Stimulated activated CD8-positive, alpha-beta memory T cell treated with anti-CD3 and anti-CD28 coated beads, Interleukin-7, amount 100 ng/mL, for 4 hours (primary cell): ENCODE results near the gene ETV6.

ENCODE experiments used
- DNase-seq, 2 donors: peaks; one replicate each; pipeline ENCODE4 v3.0.0-alpha.2; 2020; ENCODE audit warnings: low read depth in 2 of 2

Gene ETV6

DNA sequence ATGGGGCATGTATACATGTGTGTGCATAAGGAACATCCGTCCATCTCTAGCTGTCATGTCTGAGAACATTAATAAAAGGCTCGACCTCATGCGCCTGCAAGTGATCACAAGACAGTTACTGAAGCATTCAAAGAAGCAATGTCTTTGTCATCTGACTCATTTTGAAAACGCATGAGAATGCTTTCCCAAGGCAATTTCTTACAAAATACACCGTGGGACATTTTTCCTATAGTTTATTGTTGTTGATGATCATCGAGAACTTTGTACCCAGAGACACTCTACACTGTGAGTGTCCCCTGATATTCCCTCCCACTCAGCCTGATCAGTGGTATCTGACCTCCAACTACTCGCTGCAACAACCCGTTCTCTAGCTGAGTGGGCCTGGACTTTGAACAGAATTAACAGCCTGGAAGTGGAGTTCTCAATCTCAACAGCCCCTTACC is 68.1 kb downstream of the ETV6 start:
- no peak for DNase-seq

DNA sequence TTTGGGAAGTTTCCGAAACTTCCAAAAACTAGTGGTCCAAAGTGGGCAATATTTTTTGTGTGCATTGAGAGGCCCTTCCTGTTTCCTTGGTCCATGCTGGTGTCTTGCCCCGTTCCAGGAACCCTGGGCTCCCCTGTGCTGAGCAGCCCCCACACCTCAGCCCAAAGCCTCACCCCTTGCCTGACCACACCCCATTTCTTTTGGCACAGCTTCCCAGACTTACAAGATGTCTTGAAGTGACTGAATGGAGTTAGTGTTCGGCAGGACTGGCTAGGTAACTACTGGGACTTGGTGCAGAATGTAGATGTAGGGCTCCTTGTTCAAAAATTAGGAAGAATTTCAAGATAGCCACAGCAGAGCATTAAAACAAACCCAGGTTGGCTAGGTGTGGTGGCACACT is 68.6 kb downstream of the ETV6 start:
- DNase-seq, result no peak

DNA sequence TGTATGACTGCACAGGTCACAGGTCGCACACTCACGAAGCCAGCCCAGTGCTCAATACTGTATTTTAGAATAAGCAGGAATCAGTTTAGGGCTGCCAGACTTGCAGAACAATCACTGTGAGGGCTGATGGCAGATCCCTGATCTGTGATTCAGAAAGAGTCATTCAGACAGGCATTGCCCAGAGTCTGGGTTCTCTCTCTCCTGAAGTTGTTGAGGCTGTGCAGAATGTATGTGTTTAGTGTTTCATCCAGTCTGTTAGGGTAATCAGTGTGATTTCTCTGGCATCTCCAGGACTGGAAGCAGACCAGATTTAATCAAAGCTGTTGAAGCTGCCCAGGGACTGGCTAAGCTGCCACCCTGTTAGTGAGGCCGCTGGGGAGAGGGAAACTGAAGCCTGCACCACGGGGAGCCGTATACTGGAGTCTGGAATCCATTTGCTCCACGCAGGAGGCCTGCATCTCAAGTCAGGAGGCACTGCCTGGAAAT is 69.3 kb downstream of the ETV6 start:
- DNase-seq, result no peak

DNA sequence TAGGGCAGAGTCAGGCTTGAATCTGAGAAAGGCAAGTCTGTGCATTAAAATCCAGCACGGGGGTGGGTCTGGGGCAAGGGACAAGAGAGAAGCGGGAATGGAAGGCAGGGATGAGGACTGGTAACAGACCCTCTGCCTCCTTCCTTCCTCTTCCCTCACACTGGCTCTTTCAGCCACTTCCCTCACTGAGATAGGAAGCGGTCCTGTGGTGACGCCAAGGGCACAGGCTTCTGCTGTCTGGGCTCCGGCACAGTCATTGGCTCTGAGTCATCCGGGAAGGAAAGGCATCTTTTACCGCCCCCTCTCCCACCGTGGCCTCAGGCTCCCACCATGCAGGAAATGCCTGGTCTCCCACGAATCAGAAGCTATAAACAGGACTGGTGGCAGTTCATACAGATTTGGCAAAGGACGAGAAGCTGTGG is 70.2 kb downstream of the ETV6 start:
- DNase-seq, result peak; percentile 17

DNA sequence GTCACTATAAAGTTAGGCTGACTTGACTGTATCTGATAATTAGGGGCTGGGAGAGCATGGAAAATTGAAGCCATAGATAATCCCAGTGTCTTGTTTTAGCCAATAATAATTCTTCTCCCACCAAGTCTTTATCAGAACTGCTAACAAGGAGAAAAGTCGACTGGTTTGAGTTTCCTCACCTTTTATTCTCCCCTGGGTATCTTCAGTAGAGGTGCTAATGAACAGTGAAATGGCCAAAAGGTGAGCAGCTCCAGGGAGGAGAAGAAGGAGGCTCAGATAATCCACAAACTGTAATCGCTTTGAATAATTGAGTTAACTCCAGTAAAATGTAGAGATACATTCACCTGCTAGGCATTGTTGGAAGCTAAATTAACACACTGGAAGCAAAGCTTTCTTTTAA is 72.6 kb downstream of the ETV6 start:
- DNase-seq, result no peak

DNA sequence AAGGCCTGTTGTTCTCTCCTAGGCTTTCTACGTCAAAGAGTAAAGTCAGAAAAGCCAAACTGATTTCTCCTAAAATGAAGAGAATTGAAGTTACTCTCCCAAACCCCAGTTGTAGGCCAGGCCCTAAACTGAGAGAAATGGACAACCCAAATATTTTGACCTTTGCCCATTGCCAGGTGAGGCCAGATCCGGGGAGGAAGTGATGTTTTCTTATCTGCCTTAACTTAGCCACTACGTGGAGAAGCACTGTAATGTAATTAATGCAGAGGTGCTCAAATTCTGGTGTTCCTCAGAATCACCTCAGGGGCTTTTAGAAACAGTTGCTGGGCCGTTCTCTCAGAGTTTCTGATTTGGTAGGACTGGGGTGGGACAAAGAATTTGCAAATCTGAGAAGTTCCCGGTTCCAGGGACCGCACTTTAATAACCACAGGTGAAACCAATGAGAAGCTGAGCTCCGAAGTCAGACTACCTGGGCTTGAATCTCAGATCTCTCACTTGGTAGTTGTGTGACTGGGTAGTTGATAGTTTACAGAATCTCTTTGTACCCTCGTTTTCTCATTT is 73.2 kb downstream of the ETV6 start:
- DNase-seq, result no peak

DNA sequence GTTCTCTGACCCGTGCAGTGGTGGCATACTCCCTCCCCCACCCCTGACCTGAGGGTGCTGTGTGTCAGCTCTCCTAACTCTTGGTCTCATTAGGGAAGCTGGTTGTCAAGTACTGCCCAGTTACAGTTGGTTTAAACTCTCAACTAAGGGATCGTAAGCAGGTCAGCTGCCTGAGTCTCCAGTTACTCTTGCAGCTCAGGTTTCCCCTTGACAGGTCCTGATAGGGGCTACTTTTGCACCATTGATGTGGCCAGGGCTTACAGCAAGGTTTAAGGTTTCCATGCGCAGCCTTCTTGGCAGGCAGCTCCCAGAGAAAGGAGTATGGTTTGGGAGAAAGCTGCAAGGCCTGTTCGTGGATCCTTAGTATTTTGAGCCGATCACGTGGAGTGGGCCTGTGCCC is 74.5 kb downstream of the ETV6 start:
- no peak for DNase-seq

DNA sequence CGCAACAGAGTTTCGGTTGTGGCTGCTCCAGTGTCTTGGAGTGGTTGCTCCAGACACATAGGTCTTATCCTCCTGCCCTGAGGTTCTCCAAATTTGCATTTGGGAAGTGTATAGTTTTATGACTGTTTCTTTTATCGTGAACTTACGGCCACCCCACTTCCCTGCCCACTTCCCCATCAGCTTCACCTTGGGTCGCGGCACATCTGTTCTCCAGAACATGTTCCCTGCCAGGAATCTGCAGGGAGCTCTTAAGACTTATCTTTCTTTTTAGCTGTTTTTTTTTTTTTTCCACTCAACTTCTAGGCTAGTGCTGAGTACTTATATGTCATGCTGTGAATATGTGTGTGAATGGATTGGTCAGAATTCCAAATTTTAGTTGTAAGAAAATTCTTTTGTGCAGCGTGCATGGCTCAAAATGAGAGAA is 75.4 kb downstream of the ETV6 start:
- DNase-seq, result no peak

DNA sequence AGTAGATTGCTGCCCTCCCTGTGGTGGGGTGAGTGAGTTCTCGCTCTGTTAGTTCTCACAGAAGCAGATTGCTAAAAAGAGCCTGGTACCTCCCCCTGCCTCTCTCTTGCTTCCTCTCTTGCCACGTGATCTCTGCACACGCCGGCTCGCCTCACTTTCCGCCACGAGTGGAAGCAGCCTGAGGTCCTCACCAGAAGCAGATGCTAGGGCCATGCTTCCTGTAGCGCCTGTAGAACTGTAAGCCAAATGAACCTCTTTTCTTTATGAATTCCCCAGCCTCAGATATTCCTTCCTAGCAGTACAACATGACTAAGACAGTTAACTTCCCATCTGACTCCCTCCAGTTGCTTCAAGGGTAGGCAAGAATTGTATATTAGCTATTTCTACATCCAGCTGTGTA is 76.2 kb downstream of the ETV6 start:
- no peak for DNase-seq

DNA sequence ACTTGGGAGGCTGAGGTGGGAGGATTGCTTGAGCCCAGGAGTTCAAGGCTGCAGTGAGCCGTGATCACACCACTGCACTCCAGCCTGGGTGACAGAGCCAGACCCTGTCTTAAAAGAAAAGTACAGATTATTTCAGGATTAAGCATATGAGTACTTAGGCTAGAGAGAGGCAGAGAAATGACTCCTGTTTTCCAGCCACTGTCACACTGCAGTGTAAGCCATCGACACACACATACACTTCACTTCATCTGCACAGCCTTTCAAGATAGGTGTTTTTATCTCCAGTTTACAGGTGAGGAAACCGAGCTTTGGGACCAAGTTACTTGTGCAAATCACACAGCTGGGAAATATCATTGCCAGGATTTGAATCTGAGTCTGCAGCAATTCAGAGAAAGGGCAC is 77.2 kb downstream of the ETV6 start:
- DNase-seq, result no peak

DNA sequence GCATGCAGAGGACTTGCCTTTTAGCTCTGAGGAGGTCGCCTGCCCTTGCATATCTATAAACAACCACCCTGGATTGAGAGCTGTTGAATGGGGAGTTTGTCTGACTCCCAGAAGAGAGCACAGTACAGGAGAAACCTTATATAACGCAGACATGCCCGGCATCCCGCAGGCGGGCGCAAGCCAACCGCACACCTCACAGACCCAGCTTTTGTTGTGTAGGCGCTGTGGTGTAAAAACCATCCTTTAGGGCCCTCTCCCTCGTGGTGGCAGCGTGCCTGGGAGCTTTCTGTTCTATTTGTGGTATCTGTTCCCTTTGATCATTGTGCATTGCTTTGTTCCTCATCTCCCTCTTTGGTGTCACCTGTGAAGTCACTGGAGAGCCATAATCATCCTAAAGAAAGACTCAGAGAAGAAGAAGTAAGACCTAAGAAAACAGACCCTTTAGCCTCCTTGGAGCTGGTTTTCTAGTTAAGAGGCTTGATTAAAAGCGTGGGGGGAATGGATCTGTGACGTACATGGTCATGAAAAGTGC is 77.7 kb downstream of the ETV6 start:
- peak; percentile 21 for DNase-seq

DNA sequence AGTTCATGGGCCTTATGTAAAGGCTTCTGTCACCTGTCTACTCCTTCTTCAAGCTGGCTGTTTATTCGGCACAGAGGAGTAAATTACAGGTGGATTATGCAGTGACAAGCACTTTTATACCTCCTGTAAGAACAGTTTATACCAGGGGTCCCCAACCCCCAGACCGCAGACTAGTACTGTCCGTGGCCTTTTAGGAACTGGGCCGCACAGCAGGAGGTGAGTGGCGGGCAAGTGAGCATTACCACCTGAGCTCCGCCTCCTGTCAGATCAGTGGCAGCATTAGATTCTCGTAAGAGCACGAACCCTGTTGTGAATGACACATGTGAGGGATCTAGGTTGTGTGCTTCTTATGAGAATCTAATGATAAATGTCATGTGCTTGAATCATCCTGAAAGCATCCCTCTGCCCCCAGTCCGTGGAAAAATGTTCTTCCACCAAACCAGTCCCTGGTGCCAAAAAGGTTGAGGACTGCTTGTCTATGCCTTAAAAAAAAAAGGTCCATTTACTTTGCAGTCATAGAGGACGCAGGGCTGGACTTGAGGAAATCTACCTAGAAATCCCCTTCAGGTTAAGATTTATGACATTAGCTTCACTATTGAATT is 78.8 kb downstream of the ETV6 start:
- DNase-seq, result no peak

DNA sequence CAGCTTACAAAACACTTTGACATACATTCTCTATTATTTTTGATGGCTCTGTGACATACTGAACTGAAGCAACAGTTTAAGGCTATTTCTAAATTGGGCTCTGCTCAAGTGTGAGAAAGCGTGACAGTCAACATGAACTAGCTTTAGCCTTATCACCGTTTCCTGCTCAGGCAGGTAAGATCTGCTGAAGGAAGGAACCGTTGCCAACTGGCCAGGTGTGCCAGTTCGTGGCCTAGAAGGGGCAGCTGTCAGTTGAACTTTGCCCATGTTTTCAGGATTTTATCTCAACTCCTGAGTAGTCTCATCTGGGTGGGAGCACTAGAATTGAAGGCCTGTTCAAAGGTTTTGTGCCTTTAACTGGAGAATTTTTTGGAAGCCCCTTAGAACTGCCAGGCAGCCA is 79.5 kb downstream of the ETV6 start:
- no peak for DNase-seq

DNA sequence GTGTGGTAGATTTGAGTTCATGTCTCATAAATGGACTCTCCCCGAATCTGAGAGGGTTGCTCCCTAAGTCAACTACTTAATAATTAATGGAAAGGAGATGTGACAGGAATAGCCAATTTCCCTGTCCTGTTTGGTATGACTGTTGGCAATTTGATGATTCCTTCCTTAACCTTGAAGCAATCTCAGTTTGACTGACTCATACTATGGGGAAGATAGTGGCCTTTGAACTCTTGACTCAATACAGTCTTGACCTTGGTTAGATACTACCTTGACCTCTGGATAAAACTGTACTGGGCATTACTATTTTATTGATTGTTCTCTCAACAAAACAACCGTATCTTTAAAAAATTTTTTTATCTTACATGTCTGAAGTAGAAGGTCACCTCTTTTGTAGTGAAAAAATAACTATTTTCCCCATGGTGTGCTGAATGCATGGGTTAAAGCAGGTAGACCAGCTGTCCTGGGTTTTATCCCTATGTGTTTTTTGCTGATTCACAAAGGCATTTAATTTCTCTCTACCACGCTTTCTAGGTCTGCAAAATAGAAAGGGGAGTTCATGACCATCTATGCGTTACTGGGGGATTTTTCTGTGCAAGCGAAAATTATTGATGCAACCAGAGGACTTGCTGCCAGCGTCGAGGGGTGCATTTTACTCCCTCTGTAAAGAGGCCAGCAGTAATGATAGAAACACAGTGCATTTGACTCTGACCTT is 80.1 kb downstream of the ETV6 start:
- no peak for DNase-seq

DNA sequence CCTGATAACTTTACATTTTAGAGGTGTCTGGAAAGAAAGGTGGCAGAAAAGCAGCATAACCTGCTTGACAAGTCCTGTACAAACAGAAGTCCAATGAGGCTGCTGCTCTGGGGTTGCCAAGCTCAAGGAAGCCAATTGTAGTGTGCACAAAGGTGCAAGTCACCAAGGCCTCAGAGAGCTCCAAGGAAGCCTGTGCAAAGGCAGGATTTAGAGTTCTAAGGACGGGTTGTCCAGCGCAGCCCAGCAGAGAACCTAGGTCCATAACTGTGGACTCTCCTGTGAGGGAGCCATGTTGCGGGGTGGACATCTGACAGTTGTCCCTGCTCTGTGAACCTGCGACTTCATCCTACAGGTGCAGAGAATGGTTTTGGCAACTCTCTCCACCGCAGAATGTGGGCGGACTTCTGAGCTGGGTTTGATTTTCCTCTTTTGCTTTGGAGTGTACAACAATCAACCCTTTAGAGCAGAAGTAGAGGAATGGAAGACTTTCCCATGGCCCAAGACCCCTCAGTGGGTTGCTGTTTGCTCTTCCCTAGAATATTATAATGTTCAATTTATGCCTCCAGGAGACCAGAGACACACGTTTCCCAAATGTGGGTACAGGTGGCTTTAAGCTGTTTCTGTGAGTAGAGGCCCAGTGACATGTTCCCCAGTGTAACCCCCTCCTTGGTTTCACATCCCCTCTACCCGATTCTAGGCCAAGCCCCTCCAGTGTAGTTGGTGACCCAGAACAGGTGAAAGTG is 81.0 kb downstream of the ETV6 start:
- no peak for DNase-seq

DNA sequence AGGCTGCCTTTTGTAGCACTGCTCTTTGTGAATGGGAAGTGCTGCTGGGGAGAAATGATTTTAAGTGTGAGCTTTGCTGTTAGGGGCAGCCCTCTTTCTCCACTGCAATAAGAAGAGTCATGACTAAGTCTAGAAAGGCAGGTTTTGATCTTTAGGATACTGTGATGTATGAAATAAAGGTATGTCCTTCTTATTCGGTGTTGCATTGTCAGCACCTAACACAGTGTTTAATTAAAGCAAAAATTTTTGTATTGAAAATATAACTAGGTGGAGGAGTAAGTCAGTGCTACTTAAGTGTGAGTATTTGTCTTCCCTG is 81.5 kb downstream of the ETV6 start:
- DNase-seq, result no peak

DNA sequence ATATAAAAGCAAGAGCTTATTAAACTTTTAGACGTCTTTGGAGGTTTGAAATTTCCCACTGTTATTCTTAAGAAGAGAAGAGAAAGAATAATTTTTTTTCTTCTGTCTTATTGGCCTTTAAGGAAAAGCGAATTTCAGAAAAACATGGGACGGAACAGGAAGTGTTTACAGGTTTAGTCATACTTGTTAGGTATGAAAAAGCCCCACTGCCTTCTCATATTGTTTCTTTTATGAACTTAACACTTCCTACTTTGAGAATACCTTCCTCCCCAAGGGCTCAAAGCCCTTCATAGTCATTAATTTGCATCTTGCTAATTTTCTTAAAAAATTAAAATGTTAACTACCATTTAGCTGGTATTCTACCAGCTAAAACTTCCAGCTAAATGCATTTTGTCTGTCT is 82.0 kb downstream of the ETV6 start:
- no peak for DNase-seq

DNA sequence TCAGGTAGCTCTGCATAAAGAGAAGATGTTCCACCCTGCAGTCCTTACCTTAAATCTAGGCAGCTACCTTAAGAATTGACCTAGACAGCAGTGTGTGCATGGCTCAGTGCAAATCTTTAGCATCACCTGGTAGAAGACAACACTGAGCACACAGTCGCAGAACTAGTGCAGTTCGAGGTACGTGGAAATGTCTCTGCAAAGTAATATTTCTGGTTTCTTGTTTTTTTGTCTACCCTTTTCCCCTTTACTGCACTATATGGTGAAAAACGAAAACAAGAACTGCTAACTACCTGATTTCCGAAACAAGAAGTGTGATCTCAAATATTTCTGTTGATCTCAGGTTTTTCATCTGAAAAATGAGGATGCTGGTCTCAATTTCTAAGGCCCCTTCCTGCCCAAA is 82.5 kb downstream of the ETV6 start:
- DNase-seq, result no peak

DNA sequence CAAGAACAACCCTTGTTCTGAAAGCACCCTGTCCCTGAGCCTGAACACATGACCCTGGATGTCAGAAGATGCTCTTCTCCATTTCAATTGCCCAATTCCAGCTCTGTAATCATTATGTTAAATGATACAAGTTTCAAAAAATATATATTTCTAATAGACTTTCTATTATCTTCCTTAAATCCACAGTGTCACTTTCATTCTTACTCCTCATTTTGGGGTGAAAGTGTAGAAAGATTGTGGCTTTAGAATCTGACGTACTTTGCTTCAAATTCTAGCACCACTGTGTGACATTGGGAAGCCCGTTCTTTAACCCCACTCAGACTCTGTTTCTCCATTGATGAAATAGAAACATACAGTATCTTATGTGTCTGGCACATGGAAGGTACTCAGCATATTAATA is 83.2 kb downstream of the ETV6 start:
- no peak for DNase-seq

DNA sequence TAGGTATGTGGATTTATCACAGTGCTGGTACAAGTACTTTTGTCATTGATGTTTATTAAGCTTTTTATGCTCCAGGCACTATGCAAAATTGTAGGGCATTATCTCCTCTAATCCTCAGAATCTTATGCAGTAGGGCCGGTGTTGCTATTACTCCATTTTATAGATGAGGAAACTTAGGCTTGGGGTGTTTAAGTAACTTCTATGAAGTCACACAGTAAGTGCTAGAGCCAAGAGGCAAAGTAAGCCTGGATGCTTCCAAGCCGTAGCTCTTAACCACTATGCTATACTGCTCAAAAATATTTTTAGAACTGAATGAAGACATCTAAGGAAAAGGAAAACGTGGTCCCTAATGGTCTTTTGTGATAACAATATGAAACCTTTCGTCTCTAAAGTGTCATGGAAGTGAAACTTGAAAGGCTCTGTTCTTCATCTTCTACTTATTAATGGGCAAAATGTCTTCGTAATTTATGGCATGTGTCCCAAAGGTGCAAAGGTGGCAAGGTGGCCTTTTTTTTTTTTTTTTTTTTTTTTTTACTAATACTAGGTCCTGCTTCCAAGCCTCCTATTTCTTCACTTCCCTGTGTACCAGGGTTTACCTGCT is 85.2 kb downstream of the ETV6 start:
- no peak for DNase-seq

DNA sequence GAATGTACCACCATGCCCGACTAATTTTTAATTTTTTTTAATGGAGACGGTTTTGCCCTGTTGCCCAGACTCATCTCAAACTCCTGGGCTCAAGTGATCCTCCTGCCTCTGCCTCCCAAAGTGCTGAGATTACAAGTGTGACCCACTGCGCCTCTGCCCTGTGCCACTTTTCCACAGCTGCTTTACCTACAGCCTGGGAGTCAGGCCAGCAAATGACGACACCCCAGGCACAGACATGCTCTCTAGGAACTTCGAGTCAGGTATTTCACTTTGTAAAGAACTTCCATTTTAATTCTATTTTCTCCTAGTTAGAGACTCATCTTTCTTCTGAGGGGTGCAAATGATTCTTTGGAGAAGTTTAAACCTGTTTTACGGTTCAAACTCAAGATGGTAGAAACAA is 89.0 kb downstream of the ETV6 start:
- no peak for DNase-seq

DNA sequence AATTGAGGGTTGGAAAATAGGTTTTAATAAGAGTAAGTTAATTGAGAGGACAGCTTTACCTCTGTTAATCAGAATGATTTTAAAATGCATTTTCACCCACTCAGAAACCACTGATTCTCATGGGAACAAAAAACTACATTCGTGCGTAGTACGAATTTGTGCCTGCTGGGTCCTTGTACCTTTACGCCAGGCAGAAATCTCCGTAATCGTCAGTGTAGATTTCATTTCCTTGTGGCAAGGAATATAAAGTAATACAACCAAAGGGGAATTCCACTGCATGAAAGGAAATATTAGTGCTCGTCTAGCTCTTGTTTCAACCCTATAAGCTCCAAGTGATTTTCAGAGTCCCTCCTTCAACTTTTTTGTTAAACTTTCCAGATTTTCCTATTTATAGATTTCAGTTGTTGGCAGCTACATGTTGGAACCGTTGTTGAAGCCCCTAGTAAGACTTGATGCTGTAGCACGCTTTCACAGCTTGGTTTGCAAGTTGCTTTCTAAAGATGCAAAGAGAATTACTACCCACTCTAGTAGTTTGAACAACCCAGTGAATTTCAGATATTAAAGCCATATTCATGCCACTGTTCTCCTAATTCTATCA is 90.6 kb downstream of the ETV6 start:
- no peak for DNase-seq
